GM21528 (cell line): ENCODE measurements around the gene TOMM20L.

Experiments used
- ATAC-seq: cut with Tn5 transposase; IDR thresholded peaks from one replicate; pipeline ENCODE4 v1.9.1; 2021; ENCODE audit warnings: mild to moderate bottlenecking, moderate library complexity; ENCODE audit not compliant: unreplicated experiment, low FRiP score

TOMM20L gene

GRCh38 chr14:58426670-58427280 lies 31.0 kb downstream of the TOMM20L start:
- peak; percentile 50 for ATAC-seq

GRCh38 chr14:58427281-58428117 lies 31.8 kb downstream of the TOMM20L start, which contains the start of the genes KIAA0586 and TIMM9:
Gene KIAA0586, plus strand, starts transcription at chr14:58427719. Its CDS starts 546 bp downstream, at chr14:58428265.
Gene TIMM9, minus strand, starts transcription at chr14:58427531. Its CDS starts 15,586 bp downstream, at chr14:58411945.
- peak; percentile 86 for ATAC-seq

- no peak for ATAC-seq
Measured at GRCh38 chr14:58428118-58428683, 32.5 kb downstream of the TOMM20L start.

GRCh38 chr14:58430156-58430555 lies 34.4 kb downstream of the TOMM20L start:
- ATAC-seq: no peak

GRCh38 chr14:58439476-58439875 lies 43.7 kb downstream of the TOMM20L start:
- ATAC-seq: no peak

GRCh38 chr14:58444627-58445026 lies 48.9 kb downstream of the TOMM20L start:
- ATAC-seq: no peak

GRCh38 chr14:58455593-58456265 lies 60.0 kb downstream of the TOMM20L start:
- ATAC-seq: no peak
